Stimulated activated CD4-positive, alpha-beta T cell treated with anti-CD3 and anti-CD28 coated beads, Interleukin-12 subunit alpha, Interleukin-12 subunit beta, amount 100 ng/mL, for 24 hours (primary cell): ENCODE results near the gene POPDC2.

Experiments
- DNase-seq, 2 experiments: peaks; one replicate each; pipeline ENCODE4 v3.0.0-alpha.2; 2020; ENCODE audit warnings: low read depth in 2 of 2

POPDC2 gene

DNA sequence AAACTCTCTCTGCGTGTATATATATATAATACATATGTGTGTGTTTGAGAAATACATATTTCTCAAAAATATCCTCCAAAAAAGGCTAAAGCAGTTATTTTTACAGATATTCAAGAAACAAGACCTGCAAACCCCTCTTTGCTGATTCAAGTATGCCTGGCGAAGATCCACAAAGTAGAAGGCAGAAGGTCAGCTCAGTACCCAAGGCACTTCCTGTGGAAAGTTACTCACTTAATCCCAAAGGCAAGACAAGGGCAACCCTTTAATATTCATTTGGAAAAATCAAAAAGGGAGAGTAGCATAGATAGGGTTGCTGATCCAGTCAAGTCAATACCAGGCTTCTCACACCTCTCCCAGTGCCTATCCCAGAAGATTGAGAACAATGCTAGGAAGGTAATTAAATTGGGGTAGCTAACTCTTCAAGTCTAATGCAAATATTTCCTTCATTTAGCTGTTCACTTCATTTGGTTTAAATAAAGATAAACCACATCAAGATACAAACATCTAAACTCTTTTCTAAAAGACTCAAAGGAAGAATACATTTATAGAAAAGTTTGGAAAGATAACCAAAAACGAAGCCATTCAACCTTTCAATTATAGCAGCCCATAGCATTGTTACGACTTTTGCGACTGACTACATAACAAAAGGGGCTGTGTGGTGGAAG, 9.6 kb upstream of the POPDC2 start:
- no peak for DNase-seq

DNA sequence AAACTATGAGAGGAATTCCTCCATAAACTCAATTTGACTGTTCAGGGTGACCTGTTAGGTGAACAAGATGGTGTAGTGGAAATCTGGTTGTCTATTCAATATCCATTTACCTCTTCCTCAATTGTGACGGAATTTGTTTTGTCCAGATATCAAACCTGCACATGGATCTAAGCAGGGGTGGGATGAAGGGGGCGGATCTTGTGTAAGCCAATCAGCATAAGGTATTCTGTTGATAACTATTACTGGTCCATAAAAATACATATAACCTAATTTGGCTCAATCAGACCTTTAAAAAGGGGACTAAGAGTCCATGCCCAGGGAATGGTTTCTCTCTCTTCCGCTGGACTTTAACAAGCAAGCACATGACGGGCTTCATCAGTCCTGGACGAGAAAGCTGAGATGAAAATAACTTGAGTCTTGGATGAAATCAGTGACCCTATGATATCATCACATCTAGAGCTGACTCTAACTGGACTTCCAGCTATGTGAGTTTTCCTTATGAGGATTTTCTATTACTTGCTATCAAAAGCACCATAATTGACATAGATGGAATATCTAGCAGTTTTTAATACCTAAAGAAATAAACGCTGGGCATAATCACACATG, 5.7 kb upstream of the POPDC2 start:
- DNase-seq, result no peak

DNA sequence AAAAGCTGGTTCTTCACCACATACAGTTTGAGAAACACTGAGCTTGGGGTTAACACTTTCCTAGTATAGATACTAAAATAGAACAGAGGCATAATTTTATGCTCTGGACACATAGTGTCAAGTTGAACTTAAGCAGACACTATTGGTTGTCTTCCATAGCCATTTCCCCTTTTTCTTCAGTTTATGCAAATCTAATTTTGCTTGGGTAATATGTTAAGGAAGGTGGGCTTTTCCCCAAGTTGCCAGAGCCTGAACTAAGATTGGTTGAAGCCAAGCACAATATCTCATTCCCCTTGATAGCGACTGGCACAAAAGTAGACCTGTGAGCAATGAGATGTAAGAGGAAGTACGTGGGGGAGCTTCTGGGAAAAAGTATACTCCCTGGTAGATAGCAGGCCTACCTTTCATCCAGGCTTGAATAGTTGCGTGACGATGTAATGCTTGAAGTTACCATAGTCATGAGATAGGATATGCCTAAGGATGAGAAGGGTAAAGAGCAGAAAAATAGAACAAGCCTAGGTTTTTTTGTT, 4.5 kb upstream of the POPDC2 start:
- DNase-seq, result no peak

DNA sequence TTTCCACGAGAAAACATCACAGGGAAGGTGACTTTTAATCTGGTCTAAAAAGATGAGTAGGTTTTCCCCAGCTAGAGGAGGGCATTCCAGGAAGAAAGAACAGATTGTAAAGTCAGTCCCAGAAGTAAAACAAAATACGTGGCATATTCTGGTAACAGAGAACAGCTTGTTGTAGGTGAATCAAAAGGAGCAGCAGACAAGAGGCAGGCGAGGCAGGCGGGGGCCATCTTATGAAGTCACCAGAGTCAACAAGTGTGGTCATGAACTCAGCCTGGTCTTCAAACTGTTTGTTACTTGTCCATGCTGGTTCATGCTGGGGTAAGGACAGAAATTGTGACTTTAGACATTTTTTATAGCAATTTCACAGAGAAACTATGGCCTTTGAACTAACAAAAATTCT, 4.0 kb upstream of the POPDC2 start:
- no peak for DNase-seq

DNA sequence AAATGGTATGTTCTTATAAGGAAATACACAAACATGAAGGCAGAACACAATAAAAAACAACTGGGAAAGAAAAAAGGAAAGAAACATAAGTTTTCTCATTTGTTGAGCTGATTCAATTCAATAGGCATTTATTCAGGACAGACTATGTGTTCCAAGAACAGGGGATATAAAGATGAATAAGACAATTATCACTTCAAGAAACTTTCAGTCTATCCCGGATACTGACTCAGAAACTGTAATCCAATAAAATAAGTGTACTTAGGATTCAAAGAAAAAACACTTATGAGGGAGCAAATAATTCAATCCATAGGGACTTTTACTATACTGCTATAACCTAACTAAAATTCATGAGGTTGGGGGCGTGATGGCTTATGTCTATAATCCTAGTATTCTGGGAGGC, 3.5 kb upstream of the POPDC2 start:
- DNase-seq, result no peak

DNA sequence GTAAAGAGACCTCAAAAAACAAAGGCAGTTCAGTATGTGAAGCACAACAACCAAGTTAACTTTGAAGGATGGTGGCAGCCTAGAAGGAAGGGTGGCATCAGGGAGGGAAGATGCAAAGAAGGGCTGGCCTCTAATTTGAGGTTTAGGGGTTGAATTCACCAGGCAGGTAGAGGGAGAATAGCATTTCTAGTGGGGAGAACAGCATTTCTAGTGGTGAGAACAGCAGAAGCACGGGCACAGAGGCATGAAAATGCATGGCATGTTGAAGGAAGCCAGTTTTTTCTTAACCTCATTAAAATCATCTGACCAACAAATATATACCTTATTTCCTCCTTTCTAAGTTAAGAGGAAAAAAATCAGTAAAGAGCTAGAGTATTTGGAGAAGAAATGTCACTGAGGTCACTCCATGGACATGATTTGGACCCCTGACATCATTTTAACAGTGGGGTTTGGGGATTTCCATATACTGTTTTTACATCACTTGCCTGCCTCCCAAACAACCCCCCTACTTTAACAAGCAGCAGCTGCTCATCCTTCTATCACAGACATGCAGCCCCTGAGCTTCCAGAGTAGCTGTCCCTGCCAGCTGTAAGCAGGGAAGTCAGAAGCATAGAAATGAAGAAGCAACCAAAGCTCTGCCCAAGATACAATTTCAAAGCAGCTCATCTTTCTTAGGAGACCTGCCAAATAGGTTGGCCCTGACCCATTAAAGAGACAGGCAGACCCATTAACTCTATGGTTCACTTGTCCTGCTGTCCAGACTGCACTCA, 2.4 kb upstream of the POPDC2 start:
- no peak for DNase-seq

DNA sequence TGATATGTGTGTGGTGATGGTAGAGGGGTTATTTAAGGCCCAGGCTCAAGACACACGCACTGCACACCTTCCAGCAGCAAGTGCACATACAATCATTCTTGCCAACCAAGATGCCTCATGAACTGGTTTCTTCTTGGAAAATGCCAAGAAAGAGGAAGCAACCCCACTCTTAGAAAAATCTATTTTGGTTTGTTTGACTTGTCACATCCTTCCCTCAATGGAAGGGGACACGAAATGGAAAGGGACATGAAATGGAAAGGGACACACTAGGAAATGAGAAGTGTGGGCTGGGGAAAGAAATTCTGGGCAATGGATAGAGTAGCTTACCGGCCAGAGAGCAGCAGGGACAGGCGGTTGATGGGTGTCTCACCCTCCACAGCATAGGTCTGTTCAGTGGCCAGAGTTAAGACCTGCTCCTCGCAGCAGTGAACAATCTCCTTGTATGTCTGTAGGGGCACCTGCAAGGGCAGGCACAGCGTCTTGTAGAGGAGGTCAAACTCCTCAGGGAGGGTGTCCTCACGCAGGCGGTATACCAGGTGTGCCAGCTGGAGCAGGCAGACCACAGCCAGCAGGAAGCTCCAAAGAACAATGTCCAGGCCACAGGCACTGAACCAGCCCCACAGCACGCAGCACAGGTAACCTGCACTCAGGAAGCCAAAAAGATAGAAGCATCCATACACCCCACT, 640 bp downstream of the POPDC2 start:
- no peak for DNase-seq

DNA sequence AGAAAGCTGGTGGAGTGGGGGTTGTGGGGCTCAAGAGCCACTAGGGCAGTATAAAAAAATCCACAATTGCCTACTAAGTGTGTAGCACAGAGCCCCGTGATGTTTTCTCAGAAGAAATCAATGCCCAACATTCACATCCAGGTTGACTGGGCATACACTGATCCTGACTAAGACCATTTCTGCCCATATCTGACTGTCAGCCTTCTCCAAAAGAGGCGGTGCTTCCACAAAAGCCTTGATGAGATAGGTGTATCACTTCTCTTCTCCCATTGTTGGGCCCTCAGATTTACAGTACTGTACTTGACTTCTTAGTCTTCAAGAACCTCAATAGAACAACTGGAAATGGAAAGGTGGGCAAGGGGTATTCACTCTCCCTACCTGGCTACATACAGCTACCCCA, 1.4 kb downstream of the POPDC2 start:
- no peak for DNase-seq

DNA sequence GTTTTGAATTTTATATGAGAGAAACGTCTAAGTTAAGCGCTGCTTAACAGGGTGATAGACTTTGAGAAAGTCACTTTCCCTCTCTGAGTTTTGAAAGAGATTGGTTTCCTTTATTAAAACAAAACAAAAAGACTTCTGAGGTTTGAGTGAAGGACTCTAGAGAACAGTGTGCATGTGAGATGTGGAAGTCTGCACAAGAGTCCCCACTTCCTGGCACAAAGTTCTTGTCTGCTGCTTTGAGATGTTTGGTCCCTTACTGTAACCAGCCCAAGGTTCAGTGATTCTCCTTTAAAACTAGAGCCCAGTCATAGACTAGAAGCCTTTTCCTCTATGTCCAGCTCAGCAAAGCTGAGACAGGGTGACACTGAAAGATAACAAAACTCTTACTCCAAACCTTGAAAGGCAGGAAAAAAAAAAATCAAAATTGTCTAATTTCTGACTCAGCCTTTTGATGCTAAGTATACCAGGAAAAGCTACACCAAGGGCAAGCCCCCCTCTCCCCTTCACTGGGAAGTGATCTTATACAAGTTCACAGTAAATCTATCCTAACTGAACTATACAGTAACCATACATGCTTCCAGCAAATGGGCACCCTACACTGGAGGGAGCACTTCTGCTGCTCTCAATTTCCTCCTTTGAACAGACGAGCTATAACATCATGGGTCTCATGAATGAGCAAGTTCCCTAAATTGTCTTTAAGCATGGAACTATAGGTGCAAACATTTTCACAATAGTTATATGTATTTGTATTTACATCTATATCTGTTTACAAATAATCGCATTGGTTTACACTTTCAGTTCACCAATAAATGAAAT, 2.3 kb downstream of the POPDC2 start:
- DNase-seq, result no peak

DNA sequence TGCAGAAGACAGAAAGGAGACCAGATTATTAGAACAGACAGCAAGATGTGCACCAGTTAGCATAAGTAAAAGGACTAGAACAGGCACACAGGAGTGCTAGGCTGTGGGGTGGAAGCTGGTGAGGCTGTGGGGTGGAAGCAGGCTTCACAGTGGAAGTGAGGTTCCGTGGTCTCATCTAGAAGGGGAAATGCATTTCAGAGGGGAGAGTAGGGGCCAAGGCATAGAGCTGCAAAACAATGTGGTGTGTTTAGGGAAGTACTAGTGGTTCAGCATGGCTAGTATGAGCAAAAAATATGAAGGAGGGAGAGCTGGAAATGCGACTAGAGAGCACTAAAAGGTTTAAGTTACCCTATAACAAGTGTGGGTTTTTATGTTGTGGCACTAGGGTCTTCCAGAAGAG, 6.5 kb downstream of the POPDC2 start:
- DNase-seq, result no peak

DNA sequence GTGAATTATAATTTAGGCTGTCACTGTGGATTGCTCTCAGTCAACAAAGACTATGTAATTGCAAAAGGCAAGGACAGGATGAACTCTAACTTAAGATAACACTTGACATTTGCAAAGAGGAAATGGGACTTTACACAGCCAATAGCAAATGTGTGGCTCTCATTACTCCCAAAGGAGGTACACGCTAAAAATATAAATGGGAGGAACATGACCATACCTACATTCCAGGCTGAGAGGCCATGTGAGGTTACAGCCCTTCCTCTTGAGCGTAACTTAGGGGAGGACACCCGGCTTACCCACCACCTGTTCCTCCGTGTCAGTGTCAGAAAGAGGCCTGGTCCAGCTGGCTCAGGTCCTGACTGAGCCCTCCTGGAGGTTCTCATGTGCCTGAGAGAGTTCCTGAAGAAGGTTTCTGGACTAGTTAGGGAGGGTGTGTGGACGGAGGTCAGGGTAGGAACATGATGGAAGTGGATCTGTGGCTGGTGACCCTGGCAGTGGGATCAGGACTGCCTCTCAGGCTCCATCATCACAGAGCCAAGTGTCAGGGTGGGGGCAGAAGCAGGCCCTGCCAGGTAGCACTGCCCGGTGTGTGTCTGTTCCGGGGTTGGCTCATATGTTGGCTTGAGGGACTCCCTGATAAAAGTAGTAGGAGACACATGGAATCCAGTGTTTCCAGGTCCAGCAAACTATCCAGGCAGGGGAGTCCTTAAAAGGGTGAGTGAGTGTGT, 7.9 kb downstream of the POPDC2 start:
- no peak for DNase-seq

DNA sequence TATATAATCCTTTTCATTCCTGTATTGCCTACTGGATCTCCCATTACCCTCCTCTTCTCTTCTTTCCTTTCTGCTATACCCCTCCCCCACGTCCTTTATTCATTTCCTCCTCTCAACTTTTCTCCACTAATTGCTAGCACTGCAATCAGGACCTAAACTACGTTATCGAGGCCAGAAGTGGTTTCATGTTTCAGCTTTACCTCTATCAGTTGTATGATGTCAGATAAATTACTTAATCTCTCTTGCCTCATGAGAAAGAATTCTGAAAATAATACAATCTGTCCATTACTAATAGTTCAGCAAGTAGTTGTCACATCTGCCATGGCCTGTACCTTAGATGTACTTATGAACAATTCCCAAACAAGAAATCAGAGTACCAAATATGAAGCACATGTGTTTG, 10.6 kb downstream of the POPDC2 start:
- no peak for DNase-seq

DNA sequence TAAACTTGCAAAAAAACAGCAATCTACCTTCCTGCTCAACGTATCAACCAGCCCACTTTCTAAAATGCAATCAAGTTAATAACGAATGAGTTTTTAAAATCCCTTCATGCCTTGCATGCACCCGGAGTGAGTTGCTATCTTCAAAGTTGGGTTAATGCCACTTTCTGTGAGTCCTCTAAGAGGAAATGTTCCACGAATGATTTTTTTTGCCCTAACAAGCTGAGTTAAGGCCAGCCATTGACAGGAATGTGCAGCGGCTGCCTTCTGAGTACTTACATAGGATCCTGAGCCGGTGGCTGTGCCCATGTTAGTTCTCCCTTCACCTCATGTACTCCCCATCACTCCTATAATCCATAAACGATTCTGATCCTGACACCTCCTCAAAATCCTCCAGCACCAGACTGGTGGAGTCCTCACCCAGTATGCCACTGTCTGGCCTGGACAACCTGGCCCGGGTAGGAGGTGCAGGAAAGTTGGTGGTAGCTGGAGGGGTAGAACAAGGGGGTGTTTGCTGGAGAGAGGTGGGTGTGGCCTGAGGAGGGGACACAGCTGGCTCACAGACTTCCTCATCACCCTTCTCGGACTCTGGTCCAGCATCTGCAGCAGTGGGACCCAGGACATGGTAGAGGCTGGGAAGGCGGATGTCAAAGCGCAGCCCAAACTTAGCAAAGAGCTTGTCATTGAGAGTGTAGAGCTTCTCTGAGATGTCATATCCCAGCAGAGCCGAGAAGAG, 12.4 kb downstream of the POPDC2 start:
- DNase-seq, result no peak

DNA sequence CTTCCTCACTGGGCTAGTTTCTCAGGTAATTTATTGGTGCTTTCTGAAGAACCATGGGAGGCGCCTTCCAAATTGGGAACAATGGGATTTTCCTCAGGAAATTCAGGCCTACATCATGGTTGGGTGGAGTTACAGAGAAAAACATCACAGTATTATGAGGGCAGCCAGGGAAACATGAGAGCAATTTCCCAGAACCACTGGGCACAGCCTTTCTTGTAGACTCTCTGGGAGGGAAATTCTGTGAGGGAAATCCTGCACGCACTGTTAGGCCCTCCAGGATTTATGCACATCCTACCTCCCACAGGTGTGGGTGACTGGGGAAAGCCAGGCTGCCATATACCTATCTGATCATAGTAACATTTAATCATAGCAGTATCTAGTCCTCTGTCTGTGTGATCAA, 13.2 kb downstream of the POPDC2 start:
- DNase-seq, result no peak

DNA sequence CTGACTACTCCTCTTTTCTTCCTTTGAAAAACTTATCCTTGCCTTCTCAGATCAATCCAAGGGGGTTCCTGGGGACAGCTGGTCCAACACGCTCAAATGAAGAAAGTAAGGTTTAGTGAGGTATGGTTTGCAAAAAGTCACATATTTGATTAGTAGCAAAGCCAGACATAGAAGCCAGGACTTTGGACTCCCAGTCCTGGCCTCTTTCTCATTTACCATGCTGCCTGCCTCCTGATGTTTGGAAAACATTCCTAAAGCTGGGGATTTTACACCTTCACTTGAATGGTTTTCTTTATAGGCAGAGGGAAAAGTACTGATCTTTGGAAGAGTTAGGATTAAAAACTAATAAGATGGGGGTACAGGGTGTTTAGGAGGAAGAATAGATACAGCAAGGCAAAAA, 14.6 kb downstream of the POPDC2 start:
- DNase-seq, result no peak

DNA sequence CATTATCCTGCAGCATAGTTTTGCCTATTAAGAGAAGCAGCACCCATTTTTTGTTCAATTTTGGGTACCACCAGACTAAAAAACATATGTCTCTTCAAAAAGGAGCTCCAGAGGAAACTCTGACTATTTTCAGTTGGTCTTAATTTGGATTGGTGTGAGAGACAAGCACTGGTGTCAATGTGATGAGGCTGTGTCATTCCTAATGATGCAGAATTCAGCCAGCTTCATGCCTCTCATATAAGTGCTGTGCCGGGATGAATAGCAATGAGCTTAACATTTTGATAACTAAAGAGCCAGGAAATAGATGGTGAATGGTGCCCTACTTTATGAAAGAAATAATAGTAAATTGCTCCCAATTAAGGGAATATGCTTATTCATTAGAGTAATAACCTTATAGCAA, 15.9 kb downstream of the POPDC2 start:
- no peak for DNase-seq

DNA sequence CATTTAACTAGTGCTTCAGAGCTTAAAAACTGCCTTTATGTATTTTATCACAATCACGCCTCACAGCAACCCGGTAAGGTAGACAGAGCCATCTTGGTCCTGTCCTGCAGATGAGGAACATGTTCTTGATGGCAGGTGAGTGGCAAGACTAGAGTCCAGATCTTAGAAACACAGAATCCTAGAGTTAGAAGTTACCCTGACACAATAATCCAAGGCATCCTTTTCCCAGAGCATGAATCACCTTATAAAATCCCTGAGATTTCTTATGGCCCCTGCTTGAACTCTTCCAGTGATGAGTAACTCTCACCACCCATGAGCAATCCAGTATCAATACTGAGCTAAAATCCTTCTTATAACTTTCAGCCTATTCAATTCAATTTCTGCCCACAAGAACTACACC, 16.9 kb downstream of the POPDC2 start:
- DNase-seq, result no peak

DNA sequence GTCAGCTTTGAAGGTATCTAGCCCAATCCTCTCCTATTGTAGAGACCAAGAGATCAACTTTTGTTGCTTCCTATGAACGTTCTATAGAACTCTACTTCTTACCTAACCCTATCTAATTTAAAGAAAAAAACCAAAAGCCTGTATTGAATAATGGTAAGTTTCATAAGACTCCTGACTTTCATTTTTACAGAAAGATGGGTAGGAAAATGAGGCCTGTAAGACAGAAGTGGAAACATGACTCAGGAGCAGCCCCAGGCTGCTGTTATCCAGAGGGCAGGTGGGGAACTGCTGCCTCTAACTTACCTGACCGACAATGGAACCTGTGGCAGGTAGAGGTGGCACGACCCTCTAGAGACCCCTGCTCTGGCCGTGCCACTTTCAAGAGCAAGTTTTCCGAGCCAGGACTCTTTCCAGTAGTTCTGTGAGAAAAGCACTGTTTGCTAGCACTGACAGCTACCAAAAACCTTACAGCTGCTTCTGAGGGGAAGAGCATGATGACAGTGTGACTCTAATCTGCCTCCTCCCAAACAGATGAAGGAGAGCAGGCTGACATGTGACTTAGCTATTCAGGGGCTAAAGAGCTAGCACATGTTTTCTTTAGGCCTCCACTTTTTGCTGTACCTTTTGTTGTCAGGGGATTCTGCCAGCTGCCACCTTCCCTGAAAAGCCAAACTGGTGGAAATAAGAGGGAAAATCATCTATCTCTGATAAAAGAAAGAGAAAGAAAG, 17.5 kb downstream of the POPDC2 start:
- no peak for DNase-seq

DNA sequence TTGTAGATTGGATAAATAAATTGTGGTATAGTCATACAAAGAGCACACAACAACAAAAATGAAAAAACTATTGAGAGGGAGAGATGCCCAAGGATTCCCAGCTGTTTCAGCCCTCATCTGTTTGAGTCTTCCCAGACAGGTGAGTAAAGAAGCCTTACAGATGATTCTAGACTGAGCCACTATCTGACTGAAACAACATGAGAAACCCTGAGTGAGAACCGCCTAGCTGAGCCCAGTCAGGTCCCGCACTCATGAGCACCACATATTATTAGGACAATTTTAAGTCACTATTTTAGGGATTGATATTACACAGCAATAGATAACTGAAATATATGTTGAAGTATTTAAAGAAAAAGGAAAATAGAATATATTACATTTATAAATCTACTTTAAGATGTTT, 19.0 kb downstream of the POPDC2 start:
- no peak for DNase-seq
